ENCODE measurements around the gene OPCML.

The OPCML gene

DNA sequence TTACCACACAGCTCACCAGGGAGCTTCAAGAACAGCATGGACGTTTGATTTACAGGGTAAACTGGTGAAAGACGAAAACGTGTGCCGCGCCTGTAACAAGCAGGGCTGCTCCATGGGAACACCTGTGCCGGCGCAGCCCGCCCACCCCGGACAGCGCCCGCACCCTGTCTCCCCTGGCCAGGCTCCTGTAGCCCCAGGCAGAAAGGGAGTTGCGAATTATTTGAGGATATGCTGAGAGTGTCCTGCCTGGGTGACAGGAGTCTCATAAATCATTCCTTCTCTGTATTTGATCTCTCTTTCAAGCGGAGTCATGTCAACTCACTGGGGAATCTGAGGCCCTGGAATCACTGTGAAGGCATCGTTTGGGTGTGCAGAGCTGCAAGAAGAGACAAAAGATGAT is 804.3 kb downstream of the OPCML start:
- no peak for DNase-seq (ENCODE audit: low spot score)

DNA sequence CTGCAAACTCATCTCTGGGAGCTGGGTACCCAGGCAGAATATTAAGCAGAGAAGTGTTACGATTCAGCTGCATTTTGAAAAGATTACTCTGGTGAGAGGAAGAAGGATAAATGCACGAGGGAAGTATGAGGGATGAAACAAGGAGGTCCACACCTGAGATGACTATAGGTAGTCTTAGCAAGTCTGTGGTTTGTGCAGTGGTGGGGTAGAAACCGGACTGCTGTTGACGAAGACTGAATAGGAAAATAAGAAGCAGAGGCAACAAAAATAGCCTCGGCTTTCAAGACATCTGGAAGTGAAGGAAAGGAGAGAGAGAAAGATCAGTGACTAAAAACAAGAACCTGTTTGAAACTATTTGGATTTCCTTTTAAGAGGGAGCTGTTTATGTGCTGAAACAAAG is 810.8 kb downstream of the OPCML start:
- no peak for DNase-seq (ENCODE audit: low spot score)

DNA sequence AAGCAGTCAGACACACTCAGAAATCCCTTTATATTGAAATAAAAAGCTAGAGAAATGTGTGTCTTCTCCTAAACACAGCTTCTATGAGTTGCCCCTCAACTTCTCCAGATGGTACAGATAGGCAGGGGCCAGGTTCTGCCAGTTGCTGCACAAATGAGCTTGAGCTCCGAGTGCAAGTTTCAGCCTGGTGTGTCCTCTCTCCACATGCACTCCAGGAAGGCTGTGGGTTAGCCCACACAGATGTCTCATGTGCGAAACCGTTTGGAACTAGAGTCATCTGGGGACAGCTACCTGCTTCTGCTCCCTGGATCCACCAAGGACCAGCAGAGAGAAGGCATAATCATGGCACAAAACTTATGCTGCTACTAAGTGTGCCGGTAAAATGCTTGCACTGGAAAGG is 812.6 kb downstream of the OPCML start:
- no peak for DNase-seq (ENCODE audit: low spot score)

DNA sequence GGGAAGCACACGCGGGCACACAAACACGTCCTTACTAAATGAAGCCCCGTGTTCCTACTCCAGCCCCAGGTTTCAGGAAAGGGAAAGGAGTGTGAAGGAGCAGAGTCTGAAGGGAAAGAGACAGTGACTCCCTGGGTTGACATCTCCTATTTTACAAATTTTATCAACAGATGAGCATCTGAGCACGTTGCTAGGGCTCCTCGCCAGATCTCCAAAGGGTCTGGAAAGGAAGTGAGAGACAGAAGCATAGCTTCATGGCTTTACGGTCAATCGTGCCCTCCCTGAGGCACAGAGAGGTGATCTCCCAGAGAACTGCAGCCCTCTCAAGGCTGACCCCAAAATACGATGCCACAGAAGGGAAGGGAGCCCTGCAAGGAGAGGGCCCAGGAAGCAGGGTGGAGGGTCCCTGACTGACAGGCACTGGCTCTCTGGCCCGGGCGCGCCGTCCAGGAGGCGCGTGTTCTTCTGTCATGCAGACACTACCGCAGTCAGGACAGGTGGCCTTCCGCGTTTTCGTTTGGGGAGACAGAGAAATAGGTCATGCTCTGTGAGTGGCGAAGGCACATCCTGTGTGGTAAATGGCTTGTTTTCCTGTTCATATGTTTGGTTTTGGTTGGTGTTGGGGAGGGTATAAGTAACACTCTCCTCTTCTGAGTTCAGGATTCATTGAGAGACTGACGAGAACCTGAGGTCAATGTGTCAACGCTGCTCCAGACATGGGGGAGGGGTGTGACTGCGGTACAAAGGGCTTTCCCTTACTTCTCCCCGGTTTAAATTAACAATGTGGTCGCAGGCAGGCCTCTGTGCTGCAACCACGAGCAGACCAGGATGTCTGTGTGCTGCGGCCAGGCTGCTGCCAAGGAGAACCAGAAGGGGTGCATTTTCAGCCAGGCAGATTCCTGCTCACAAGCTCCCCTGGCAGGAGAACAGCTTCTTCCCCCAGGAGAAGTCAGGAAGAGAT is 813.3 kb downstream of the OPCML start:
- DNase-seq (ENCODE audit: low spot score): peak; percentile 38

DNA sequence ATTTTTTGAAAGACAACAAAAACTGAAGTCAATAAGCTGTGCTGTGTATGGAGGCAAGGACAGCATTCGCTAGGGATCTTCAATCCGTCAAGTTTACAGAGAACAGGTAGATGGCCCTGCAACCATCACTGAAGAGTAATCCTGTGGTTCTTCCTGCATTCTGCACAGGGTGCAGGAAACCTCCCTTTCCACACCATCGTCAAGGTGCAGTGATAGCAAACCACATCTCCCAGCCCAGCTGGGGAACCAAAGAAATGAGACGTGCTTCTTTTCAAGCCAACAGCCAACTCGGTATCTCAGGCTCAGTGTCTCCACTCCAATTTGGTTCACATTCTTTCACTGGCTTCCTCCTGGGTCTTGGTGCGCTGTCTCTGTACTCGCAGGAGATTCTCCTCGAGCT is 814.5 kb downstream of the OPCML start:
- no peak for DNase-seq (ENCODE audit: low spot score)

DNA sequence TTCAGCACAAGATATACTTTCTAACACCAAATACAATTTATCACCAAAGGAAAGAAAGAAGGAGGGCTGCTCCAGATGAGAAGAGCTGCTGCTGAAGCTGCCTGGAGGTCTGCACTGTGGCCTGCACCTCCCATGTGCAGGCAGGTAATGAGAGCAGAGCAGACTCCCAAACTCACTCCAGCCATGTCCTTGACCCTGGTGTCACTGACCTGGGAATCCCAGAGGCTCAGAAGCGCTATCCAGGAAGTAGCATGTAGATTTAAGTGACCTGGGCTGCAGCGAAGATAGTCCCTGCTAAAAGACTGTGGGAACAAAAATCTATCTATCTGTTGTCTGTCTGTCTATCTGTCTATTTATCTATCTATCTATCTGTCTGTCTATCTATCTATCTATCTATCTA is 816.3 kb downstream of the OPCML start:
- no peak for DNase-seq (ENCODE audit: low spot score)

DNA sequence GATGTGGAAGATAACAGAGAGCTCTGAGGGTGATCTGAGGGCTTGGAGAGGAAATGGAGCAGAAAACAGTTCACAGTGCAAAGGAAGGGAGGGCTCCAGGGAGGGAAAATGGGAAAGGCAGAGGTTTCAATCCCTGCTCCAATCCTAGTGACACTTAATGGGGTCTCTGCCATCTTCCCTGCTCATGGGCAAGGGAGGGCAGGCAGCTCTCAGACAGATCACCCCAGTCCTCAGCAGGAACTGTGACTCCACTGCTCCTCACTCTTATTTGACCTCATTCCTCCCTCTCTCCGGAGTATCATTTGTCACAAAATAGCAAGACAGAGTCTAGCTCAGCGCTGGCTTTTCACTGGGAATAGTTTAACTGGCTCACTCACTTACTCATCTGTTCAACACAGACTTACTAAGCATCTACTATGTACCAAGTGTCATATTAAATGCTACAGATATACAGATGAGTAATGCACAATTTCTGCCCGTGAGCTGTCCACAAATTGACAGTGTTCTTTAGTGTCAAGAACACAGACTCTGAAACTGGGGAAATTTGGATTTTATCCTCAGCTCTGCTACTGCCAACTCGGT is 817.4 kb downstream of the OPCML start:
- DNase-seq (ENCODE audit: low spot score): no peak

DNA sequence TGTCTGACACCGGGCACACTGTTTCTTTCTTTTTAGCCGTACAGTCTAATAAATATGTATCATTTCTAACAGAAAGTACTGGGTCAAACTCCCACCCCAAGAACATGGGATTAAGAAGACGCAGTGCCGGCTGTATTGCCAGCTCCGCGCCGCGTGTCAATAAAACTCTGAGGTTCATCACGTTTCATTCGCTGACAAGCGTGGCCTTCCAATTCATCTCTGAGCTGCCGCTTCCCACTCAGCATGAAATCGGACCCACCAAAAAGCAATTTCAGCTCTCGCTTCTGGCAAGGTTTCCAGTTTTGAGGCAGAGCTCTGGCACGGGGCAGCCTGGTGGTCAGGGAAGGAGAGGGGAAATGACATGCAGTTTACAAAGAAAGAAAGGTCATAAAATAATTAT is 819.8 kb downstream of the OPCML start:
- no peak for DNase-seq (ENCODE audit: low spot score)

DNA sequence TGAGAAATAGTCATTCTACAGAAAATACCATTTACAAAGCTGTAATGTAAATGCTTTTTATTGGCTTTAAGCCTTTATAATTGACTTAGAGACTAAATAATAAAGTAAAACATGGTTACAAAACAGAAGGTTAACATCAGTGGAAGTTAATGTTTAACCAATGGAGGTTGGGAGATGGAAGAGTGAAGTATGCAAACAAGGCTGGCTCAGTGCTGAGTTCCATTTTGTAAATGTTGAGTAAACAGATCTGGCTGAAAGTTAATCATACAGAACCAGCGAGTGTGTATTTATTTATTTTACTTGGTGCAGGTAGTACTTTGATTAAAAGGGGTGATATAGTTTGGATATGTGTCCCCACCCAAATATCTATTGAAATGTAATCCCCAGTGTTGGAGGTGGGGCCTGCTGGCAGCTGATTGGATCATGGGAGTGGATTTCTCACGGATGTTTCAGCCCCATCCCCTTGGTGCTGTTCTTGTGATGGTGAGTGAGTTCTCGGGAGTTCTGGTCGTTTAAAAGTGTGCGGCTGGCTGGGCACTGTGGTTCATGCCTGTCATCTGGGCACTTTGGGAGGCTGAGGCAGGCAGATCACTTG is 827.4 kb downstream of the OPCML start:
- no peak for DNase-seq (ENCODE audit: low spot score)

DNA sequence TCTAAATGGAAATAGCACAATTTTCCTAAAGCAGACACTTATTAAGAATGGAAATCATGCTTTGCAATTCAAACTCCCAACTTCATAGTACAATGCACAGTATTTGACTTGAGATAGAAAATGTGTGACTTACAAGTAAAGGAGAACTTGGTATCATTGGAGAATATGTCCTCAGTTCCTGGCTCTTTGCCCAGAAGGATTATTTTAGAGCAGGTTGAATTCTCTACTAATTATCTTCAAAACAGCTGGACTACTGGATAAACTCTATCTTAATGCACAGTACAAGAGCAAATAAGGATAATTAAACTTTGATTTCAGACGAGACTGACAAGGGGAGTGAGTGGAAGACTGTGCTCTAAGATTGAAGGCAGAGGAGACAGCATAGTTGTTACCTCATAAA is 839.4 kb downstream of the OPCML start:
- no peak for DNase-seq (ENCODE audit: low spot score)

DNA sequence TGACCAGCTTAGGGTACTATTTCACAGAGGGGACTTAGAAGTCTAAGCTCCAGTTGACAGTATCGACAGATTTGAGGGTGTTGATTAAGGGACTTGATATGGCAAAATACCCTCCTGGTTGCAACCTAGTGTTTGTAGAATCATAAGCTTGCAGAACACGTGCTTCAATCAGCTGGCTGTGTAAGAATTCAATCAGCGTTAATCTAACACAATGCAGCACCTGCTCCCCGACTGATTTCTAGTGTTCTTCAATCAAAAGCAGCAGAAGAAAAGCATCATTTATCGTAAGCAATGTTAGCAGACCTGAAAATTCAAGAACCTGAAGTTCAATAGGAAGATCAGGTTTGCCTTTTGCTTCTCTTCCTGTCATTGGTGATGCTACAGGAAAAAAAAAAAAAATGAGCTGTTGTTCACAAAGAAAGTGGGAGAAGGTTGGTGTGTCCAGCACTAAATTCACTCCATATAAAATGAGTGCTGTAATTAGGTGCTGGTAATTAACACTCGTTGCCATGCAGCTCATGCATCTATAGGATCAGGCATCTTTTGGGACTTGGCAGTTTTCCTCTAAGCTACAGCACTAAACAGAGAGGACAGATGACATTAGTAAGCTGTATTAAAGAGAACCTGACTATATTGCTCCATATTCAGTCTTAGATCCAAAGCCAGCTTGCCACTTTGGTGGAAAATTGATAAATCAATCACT is 840.3 kb downstream of the OPCML start:
- no peak for DNase-seq (ENCODE audit: low spot score)

DNA sequence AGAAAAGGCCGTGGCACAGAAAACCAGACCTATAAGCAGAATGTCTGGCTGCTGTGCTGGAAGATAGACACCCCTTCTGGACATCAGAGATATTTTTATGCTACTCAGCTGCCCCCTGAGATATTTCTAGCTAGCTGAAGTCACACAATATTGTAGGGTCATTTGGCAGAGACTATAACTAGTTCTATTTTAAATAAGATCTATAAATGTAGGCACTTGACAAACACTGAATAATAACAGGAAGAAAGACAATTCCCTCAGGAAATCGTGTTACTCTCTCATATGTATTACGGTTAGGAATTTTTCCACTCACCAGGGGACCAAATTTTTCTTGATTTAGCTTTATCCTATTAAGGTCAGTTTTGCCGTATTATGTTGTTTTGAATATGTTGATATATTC is 845.4 kb downstream of the OPCML start:
- no peak for DNase-seq (ENCODE audit: low spot score)

DNA sequence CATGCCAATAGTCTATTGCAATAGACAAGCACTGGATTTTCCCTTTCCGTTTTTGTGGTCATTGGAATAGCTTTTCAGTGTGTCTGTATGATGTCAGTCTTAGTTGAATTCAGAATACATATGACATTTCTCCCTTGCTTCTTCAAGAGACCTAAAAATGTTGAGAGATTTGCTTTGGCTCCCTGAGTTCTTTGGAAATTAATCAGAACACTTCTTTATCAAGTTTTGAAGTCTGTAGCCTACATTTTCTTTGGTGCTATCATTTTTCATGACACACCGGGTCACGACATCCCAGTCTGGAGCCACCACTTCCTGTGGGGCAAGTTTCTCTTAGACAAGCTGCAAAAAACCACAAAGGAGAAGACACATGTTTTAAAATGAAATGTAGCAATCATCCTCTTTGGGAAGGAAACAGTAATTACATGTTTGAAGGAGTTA is 847.1 kb downstream of the OPCML start:
- no peak for DNase-seq (ENCODE audit: low spot score)

DNA sequence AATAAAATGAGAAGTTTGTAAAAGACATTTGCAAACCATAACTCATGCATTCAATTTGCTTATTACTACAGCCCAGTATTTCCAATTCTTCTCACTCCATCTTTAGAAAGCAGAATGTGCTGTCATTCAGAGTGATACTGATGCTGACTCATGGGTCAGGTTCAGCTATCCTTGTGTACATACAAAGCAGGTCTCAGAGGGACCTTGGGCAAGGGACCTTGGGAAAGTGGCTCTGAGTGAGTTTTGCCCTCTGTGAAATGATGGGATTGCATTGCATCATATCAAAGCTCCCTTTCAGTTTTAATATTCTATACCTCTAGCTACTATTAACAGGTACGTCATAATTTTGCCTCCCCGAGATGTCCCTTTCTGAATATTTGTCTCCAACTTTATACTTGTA is 848.7 kb downstream of the OPCML start:
- no peak for DNase-seq (ENCODE audit: low spot score)

DNA sequence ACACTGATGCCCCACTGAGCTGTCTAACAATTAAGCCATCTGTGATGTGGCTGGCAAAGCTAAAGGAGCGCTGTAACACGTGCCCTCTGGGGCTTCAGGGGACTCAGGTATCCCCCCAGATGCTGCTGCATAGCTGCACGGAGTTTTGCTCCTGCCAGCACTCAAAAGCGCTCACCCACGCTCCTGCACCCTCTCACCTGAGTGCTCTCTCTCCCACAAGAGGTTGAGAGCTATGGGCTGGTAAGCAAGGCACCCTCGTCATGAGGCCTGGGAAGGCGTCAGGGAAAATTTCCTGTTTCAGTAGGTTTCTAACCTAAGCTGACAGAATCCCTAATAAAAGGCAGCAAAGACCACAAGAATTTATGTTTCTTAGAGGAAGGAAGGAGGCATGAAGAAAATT is 850.3 kb downstream of the OPCML start:
- DNase-seq (ENCODE audit: low spot score): no peak

DNA sequence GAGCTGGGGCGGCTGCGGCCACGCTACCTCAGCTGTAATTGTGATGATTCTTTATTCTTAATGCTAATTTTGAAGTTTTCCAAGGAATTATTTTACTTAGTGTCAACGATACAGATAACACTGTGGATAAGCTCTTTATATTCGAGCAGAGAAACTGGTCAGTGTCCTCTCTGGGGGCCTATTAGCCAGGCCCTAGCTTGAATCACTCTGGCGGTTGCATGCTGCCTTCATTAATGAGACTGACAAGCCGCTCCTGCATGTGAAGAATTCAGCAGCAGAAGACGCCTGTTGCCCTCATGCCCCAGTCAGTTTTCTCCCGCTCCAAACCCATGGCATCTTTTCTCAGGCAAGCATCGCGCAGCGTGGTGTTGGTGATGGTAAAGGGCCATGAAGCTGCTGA is 851.7 kb downstream of the OPCML start:
- DNase-seq (ENCODE audit: low spot score): no peak

DNA sequence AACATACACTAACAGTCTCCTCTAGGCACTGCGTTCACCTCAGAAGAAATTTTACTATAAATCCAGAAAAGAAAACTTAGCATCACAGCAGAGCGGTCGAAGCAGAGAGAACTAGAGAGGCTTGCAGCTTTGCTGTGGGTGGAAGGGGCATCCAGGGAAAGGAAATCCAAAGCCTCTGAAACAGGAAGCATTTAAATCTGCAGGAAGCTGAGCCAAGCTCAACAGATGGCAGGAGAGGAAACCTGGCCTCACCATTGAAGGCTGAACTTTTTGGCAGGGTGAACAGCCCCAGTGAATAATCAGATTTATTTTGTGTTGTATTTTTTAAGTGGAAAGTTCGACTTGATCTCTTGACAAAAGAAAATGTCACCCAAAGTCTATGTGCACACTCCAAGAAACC is 858.1 kb downstream of the OPCML start:
- DNase-seq (ENCODE audit: low spot score): no peak

DNA sequence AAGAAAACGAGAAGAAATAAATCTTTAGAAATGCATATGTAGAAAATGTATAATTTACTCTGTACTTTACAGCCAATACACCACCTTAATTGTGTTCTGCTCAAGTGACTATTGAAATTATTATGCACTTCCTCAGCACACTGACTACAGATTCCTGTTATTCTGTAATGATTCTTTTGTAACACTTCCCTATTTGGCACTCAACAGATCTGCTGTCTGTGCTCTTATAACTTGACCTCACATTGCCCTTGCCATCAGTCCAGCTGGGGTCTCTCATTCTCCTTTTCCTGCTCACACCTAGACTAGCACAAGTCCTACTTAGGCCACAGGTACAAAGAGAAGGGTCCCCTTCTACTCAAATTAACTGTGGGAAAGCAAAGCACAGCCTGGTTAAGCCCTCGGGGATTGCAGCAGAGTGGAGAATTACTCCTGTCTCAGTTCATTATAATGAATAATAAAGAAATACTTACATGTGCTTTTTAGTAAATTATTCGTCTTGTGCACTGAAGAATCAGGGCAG is 860.4 kb downstream of the OPCML start:
- no peak for DNase-seq (ENCODE audit: low spot score)

DNA sequence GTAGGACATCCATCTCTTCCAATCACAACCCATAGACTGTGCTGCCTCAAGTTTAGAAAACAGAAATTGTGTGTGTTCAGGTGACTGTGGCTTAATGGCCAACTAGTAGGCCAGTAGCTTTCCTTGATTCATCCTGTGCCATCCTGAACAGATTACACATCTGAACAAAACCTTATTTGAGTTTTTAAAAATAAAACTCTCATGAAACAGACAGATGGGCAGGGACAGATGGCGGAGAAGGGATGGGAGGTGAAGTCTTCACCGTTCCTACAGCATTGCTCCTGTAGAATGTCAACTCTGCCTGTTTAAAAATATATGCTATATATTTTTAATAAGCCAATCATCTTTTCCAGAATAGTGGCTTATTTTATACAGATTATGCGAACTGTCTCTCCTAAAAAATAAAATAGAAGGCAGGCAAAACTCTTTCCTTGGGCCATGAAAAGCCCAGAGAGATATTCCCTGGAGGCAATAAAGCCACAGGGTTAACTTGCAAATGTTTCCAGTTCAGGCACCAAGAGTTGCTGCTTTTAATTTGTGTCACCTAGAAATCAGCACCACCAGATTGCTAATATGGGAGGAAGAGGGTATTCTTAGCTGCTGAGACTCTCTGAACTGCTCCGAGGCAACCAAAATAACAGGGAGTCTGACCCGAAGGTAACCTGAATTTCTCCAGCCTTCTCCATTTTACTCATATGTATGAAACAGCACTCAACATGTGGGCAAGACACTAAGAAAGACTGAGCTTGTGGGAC is 861.2 kb downstream of the OPCML start:
- DNase-seq (ENCODE audit: low spot score): no peak

DNA sequence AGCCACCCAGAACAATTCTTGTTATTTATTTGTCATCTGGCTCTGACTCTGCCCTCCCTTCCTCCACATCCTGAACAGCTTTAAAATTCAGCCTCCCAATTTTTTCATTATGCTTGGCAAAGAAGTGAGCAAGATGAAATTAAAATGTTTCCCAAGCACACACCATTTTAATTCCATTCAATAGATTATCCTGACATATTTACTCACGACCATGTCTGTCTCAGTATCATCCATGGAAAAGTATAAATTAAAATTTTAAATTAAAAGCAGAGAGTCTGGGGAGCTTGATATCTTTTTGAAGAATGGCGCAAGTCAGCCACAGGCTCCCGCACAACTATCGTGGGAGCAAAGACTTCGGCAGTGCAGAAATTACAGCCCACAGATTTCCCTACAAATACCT is 862.4 kb downstream of the OPCML start:
- DNase-seq (ENCODE audit: low spot score): no peak

DNA sequence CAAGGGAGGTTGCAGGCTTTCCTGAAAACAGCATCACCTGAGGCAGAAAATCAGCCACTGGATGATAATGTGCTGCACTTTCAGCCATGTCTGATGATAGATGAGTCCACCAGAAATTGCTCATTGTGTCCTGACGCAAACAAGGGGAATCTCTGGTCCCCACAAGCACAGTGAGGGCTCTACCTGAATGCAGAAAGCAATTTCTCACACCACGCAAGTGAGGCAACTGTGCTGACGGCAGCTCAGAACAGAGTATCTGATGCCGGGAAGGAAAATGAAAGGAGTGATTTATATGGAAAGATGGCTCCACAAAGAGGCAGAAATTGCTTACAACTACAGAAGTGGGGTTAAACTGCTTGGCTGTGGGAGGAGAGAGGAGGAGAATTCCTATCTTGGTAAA is 867.1 kb downstream of the OPCML start:
- DNase-seq (ENCODE audit: low spot score): no peak

DNA sequence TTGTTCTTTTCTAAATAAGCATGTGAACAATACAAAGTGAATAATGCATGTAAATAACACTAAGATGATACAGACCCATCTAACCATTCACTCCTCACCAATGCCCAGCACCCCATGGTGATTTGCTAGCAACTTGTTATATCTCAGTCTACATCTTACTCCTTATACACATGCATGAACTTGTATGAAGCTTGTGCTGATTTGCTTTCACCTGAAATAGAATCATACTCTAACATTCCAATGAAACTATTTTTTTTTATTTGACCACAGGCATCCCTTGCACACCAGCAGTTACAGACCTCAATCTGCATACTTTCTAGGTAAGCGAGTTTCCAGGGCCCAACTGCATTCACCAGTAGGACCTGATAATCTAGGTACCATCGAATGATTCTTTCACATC is 873.6 kb downstream of the OPCML start:
- DNase-seq (ENCODE audit: low spot score): no peak
